Measurements from ENCODE around the gene TMEM201.

Gene TMEM201

GRCh38 chr1:9596415-9597123, 7.9 kb downstream of the TMEM201 start:
- TF ChIP-seq CTCF (IDR thresholded peaks at IDR 0.05) (no peak), ZFX (IDR thresholded peaks at IDR 0.05; ENCODE audit: borderline replicate concordance) (no peak)
- no peak overlapping the region for H3K27ac ChIP-seq

GRCh38 chr1:9597361-9598315, 8.9 kb downstream of the TMEM201 start:
- TF ChIP-seq ZFX (IDR thresholded peaks at IDR 0.05; ENCODE audit: borderline replicate concordance) = no peak
- TF ChIP-seq CTCF (IDR thresholded peaks at IDR 0.05) = no peak
- no peak overlapping the region for H3K27ac ChIP-seq

- no peak for TF ChIP-seq CTCF (IDR thresholded peaks at IDR 0.05)
- TF ChIP-seq ZFX (IDR thresholded peaks at IDR 0.05; ENCODE audit: borderline replicate concordance) = no peak
- H3K27ac ChIP-seq = no peak overlapping the region
These were observed 9.6 kb downstream of the TMEM201 start for GRCh38 chr1:9598316-9598700.

GRCh38 chr1:9599741-9600140, 11.0 kb downstream of the TMEM201 start:
- H3K27ac ChIP-seq = no peak overlapping the region
- no peak for TF ChIP-seq ZFX (IDR thresholded peaks at IDR 0.05; ENCODE audit: borderline replicate concordance)
- TF ChIP-seq CTCF (IDR thresholded peaks at IDR 0.05) = no peak

GRCh38 chr1:9600861-9601834, 12.4 kb downstream of the TMEM201 start:
- TF ChIP-seq ZFX (IDR thresholded peaks at IDR 0.05; ENCODE audit: borderline replicate concordance) (no peak), CTCF (IDR thresholded peaks at IDR 0.05) (no peak)
- no peak overlapping the region for H3K27ac ChIP-seq

- no peak for TF ChIP-seq CTCF (IDR thresholded peaks at IDR 0.05)
- TF ChIP-seq ZFX (IDR thresholded peaks at IDR 0.05; ENCODE audit: borderline replicate concordance) = no peak
- no peak overlapping the region for H3K27ac ChIP-seq
These were observed 13.5 kb downstream of the TMEM201 start for GRCh38 chr1:9601942-9602793.

All from 22Rv1 (cell line).